Non-pigmented ciliary epithelial cell (primary cell): ENCODE data around the gene RASGRP2.
A peak's percentile ranks its signal among the peaks of the same experiment; 100 is the strongest.

Experiments used
- DNase-seq: peaks from one replicate; pipeline ENCODE4 v3.0.0-alpha.2; 2010; ENCODE audit warnings: low read depth

Gene RASGRP2

GRCh38 chr11:64770120-64770519 lies 26.2 kb upstream of the RASGRP2 start:
- no peak for DNase-seq

- DNase-seq = no peak
These were observed 25.3 kb upstream of the RASGRP2 start for GRCh38 chr11:64769283-64769682.

- no peak for DNase-seq
These were observed 24.4 kb upstream of the RASGRP2 start for GRCh38 chr11:64768300-64768694.

- DNase-seq = peak; percentile 24
These were observed 23.7 kb upstream of the RASGRP2 start for GRCh38 chr11:64767344-64768299.

GRCh38 chr11:64766881-64767280 lies 22.9 kb upstream of the RASGRP2 start:
- no peak for DNase-seq

- no peak for DNase-seq
These were observed 22.1 kb upstream of the RASGRP2 start for GRCh38 chr11:64765851-64766665.

- no peak for DNase-seq
These were observed 21.4 kb upstream of the RASGRP2 start for GRCh38 chr11:64765291-64765850.

- no peak for DNase-seq
These were observed 20.8 kb upstream of the RASGRP2 start for GRCh38 chr11:64764753-64765152.

- DNase-seq = no peak
These were observed 20.2 kb upstream of the RASGRP2 start for GRCh38 chr11:64764040-64764611.

- no peak for DNase-seq
These were observed 19.6 kb upstream of the RASGRP2 start for GRCh38 chr11:64763526-64764039.

- DNase-seq = peak; percentile 66
These were observed 19.0 kb upstream of the RASGRP2 start for GRCh38 chr11:64762674-64763525.

- no peak for DNase-seq
These were observed 18.3 kb upstream of the RASGRP2 start for GRCh38 chr11:64762277-64762673.

- DNase-seq = no peak
These were observed 16.9 kb upstream of the RASGRP2 start for GRCh38 chr11:64760759-64761420.

GRCh38 chr11:64759722-64760719 lies 16.1 kb upstream of the RASGRP2 start, which contains the start of gene PYGM:
PYGM (minus strand) TSS chr11:64759974; CDS start chr11:64759898, 76 bp downstream.
- no peak for DNase-seq

GRCh38 chr11:64759131-64759721 lies 15.3 kb upstream of the RASGRP2 start:
- no peak for DNase-seq

- DNase-seq = no peak
These were observed 14.6 kb upstream of the RASGRP2 start for GRCh38 chr11:64758330-64759079.

GRCh38 chr11:64757549-64758329 lies 13.8 kb upstream of the RASGRP2 start:
- no peak for DNase-seq
